PC-3 (cell line): ENCODE results near the gene KCNH1. TPM values are rescaled to one million over a fixed set of nuclear protein-coding genes. Genes with fewer than 3 reads are reported as not detected.

Source experiments
- ATAC-seq: fragments of 200-7000 bp; cut with Tn5 transposase; 2 replicates; pipeline ENCODE4 v1.9.1; 2020; ENCODE audit warnings: mild to moderate bottlenecking, moderate library complexity
- BruUV-seq: library from RNA; stranded (reverse); fragments of 400-500 nt; replicated peaks from 2 replicates; lab custom pipeline; 2021; lab: Mats Ljungman, UMichigan
- CTCF ChIA-PET: fragments of 300-600 bp; sonication (Branson Sonifier 250); formaldehyde crosslinking; loops from one replicate; lab custom pipeline; 2022; ENCODE audit warnings: antibody characterized with exemption; lab: Charles Lee
- POLR2A ChIA-PET: fragments of 300-600 bp; sonication (Branson Sonifier 250); formaldehyde crosslinking; loops from one replicate; lab custom pipeline; 2022; ENCODE audit warnings: antibody characterized with exemption; ENCODE audit not compliant: unreplicated experiment; lab: Charles Lee
- DNase-seq: peaks from one replicate; pipeline ENCODE4 v3.0.0-alpha.2; 2015
- H2AFZ ChIP-seq: fragments of 300-600 bp; sonication (generic); 2 replicates; pipeline ENCODE4 v1.6.0; 2016; ENCODE audit warnings: antibody characterized with exemption, low read length
- H3F3A ChIP-seq: fragments of 300-600 bp; sonication (generic); one replicate; pipeline ENCODE4 v1.6.0; 2017; ENCODE audit warnings: antibody characterized with exemption, low read length, control low read depth, mild to moderate bottlenecking; ENCODE audit not compliant: unreplicated experiment
- H3K27ac ChIP-seq: fragments of 300-600 bp; sonication (generic); 2 replicates; pipeline ENCODE4 v1.5.1; 2016; ENCODE audit warnings: mild to moderate bottlenecking, low read length
- H3K27me3 ChIP-seq: fragments of 300-600 bp; sonication (generic); 2 replicates; pipeline ENCODE4 v1.6.1; 2016; ENCODE audit warnings: low read length, mixed read lengths
- H3K36me3 ChIP-seq: fragments of 300-600 bp; sonication (generic); 2 replicates; pipeline ENCODE4 v1.6.1; 2016; ENCODE audit warnings: low read depth, mixed run types, low read length, mixed read lengths
- H3K4me1 ChIP-seq: fragments of 300-600 bp; sonication (generic); 2 replicates; pipeline ENCODE4 v1.5.1; 2016; ENCODE audit warnings: low read length; ENCODE audit not compliant: insufficient read depth
- H3K4me2 ChIP-seq: fragments of 300-600 bp; sonication (generic); 2 replicates; pipeline ENCODE4 v1.6.0; 2016; ENCODE audit warnings: low read length
- H3K4me3 ChIP-seq: fragments of 300-600 bp; sonication (generic); 2 replicates; pipeline ENCODE4 v1.5.1; 2016; ENCODE audit warnings: mild to moderate bottlenecking, low read length, mixed read lengths
- H3K79me2 ChIP-seq: fragments of 300-600 bp; sonication (generic); 2 replicates; pipeline ENCODE4 v1.6.1; 2017; ENCODE audit warnings: low read length, mixed read lengths
- H3K9ac ChIP-seq: fragments of 300-600 bp; sonication (generic); 2 replicates; pipeline ENCODE4 v1.6.0; 2016; ENCODE audit warnings: mild to moderate bottlenecking, low read length
- H3K9me2 ChIP-seq: fragments of 300-600 bp; sonication (generic); replicated peaks from 2 replicates; pipeline ENCODE4 v1.6.1; 2016; ENCODE audit warnings: mixed run types, low read length, mixed read lengths
- H3K9me3 ChIP-seq: fragments of 300-600 bp; sonication (generic); 2 replicates; pipeline ENCODE4 v1.6.1; 2016; ENCODE audit warnings: low read length, mixed read lengths
- H4K20me1 ChIP-seq: fragments of 300-600 bp; sonication (generic); 2 replicates; pipeline ENCODE4 v1.6.1; 2016; ENCODE audit warnings: low read length, mixed read lengths
- EZH2 ChIP-seq: fragments of 300-600 bp; sonication (generic); IDR thresholded peaks from one replicate; pipeline ENCODE4 v1.6.1; 2017; ENCODE audit warnings: antibody characterized with exemption, mild to moderate bottlenecking, low read length; ENCODE audit not compliant: unreplicated experiment
- EZH2phosphoT487 ChIP-seq: fragments of 300-600 bp; sonication (generic); IDR thresholded peaks from 2 replicates; pipeline ENCODE4 v1.6.1; 2018; ENCODE audit warnings: mild to moderate bottlenecking, antibody characterized with exemption, low read length, borderline replicate concordance
- intact Hi-C: fragments of 100-400 bp; cut with micrococcal nuclease; formaldehyde crosslinking; loops from 2 replicates; pipeline ENCODE4 v1.9.0; 2023
- total RNA-seq: library from RNA; depleted of rRNA; stranded (reverse); fragments of >200 nt; gene quantifications from 2 replicates; pipeline ENCODE4 v1.2.3, GENCODE V29; 2014
- TF ChIP-seq, protein P1 (sequence below): fragments of 300-600 bp; sonication (generic); conservative IDR thresholded peaks from 2 replicates; pipeline ENCODE4 v1.5.1; 2017; ENCODE audit warnings: antibody characterized with exemption, low read depth, mild to moderate bottlenecking, low read length

The KCNH1 gene
- total RNA-seq, 1 experiment from 2014 or later, result not detected

DNA sequence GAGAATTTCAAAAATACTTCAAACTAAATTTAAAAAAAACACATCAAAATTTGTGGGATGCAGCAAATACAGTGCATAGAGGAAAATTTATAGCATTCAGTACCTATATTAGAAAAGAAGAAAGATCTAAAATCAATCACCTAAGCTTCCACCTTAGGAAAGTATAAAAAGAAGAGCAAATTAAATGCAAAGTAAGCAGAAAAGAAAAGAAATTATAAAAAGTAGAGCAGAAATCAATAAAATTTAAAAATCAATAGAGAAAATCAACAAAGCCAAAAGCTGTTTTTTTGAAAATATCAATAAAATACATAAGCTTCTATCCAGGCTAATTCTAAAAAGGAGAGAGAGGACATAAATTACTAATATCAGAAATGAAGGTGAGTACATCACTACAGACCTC lies 255.4 kb downstream of the KCNH1 start:
- POLR2A ChIA-PET, result no interaction called here
- intact Hi-C loops, result no loop called here

DNA sequence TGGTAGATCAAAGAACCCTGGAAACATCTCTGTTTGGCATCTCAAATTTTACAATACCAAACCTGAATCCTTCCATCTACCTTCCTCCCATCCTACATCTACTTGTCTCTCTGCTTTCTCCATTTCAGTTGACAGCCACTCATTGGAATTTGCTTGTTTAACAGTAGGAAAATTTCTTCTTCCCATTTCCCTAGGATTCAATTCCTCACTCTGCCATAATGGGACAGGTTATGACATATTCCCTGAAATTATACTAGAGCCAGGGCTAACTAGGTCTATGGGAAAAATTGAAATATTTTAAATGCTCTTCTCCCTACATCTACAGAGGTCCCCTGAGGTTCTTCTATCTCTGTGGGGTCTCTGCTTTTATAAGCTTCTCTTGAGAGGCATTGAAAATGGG lies 257.7 kb downstream of the KCNH1 start:
- Histone ChIP-seq H3K4me2 (no peak overlapping the region), H3K9ac (no peak overlapping the region), H3K79me2 (no peaks in the 10 kb centered on the region), H3K27ac (no peak overlapping the region), H3K27me3 (peaks cover 8% of the 10 kb centered on the region; the same call in 1 of the 2 replicates), H3K36me3 (no peaks in the 10 kb centered on the region), H3K9me3 (no peaks in the 10 kb centered on the region), H3K4me1 (no peaks in the 10 kb centered on the region), H3K4me3 (no peak overlapping the region), H4K20me1 (no peaks in the 10 kb centered on the region), H3K9me2 (no peaks in the 10 kb centered on the region), H3F3A (no peaks in the 10 kb centered on the region), H2AFZ (no peak overlapping the region)
- DNase-seq, result no peak
- POLR2A ChIA-PET, result no interaction called here
- TF ChIP-seq, protein P1, sequence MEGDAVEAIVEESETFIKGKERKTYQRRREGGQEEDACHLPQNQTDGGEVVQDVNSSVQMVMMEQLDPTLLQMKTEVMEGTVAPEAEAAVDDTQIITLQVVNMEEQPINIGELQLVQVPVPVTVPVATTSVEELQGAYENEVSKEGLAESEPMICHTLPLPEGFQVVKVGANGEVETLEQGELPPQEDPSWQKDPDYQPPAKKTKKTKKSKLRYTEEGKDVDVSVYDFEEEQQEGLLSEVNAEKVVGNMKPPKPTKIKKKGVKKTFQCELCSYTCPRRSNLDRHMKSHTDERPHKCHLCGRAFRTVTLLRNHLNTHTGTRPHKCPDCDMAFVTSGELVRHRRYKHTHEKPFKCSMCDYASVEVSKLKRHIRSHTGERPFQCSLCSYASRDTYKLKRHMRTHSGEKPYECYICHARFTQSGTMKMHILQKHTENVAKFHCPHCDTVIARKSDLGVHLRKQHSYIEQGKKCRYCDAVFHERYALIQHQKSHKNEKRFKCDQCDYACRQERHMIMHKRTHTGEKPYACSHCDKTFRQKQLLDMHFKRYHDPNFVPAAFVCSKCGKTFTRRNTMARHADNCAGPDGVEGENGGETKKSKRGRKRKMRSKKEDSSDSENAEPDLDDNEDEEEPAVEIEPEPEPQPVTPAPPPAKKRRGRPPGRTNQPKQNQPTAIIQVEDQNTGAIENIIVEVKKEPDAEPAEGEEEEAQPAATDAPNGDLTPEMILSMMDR, result no peak
- TF ChIP-seq EZH2phosphoT487 (no peak), EZH2 (no peak)
- intact Hi-C loops, result no loop called here
- no TSS peak for BruUV-seq
- CTCF ChIA-PET, result no interaction called here
- no peak for ATAC-seq

More for the DNA sequence above, 255.4 kb downstream of the KCNH1 start:
- CTCF ChIA-PET, result no interaction called here
- H3F3A ChIP-seq, result no peaks in the 10 kb centered on the region
- no peak overlapping the region for H3K4me2 ChIP-seq
- no peaks in the 10 kb centered on the region for H3K4me1 ChIP-seq
- BruUV-seq, result no TSS peak
- TF ChIP-seq, protein P1, result no peak
- TF ChIP-seq EZH2phosphoT487 (no peak), EZH2 (no peak)
- DNase-seq (no peak), ATAC-seq (no peak)
- H3K36me3 ChIP-seq, result no peaks in the 10 kb centered on the region
- H3K9me3 ChIP-seq, result no peaks in the 10 kb centered on the region
- no peaks in the 10 kb centered on the region for H4K20me1 ChIP-seq
- no peak overlapping the region for H2AFZ ChIP-seq
- no peak overlapping the region for H3K27ac ChIP-seq
- no peak overlapping the region for H3K9ac ChIP-seq
- H3K79me2 ChIP-seq, result no peaks in the 10 kb centered on the region
- H3K9me2 ChIP-seq, result no peaks in the 10 kb centered on the region
- peaks cover 8% of the 10 kb centered on the region; the same call in 1 of the 2 replicates for H3K27me3 ChIP-seq
- no peak overlapping the region for H3K4me3 ChIP-seq

DNA sequence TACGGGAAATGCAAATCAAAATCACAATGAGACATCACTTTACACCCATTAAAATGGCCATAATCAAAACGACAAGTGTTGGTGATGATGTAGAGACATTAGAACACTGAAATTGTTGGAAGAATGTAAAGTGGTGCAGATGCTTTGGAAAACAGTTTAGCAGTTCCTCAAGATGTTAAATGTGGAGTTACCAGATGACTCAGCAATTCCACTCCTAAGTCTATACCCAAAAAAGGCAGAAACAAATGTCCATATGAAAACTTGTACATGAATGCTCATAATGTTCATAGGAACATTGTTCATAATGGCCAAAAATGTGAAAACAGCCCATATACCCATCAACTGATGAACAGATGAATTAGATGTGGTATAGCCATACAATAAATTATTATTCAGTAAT lies 267.4 kb downstream of the KCNH1 start:
- no peak for ATAC-seq
- Histone ChIP-seq H3K4me2 (no peak overlapping the region), H4K20me1 (no peaks in the 10 kb centered on the region), H3K27me3 (no peaks in the 10 kb centered on the region), H3K4me1 (no peaks in the 10 kb centered on the region), H2AFZ (no peak overlapping the region), H3K36me3 (no peaks in the 10 kb centered on the region), H3K9ac (no peak overlapping the region), H3F3A (no peaks in the 10 kb centered on the region), H3K9me3 (0 out of 2 replicates have a peak, but pooled peaks cover 5% of the 10 kb centered on the region), H3K9me2 (no peaks in the 10 kb centered on the region), H3K79me2 (no peaks in the 10 kb centered on the region), H3K4me3 (no peak overlapping the region), H3K27ac (no peak overlapping the region)
- TF ChIP-seq EZH2 (no peak), EZH2phosphoT487 (no peak)
- TF ChIP-seq, protein P1, result no peak
- no TSS peak for BruUV-seq
- DNase-seq, result no peak
- CTCF ChIA-PET, result no interaction called here
- POLR2A ChIA-PET, result no interaction called here
- intact Hi-C loops, result no loop called here
